GM19328 (cell line): ENCODE data around the gene DNLZ.

ENCODE experiments used
- ATAC-seq: cut with Tn5 transposase; IDR thresholded peaks from one replicate; pipeline ENCODE4 v1.9.1; 2021; ENCODE audit warnings: mild to moderate bottlenecking, moderate library complexity; ENCODE audit not compliant: unreplicated experiment

Gene DNLZ

GRCh38 chr9:136333486-136333885 is 30.1 kb downstream of the DNLZ start:
- no peak for ATAC-seq

GRCh38 chr9:136333045-136333444 is 30.5 kb downstream of the DNLZ start:
- ATAC-seq: no peak

GRCh38 chr9:136332482-136332983 is 31.0 kb downstream of the DNLZ start:
- ATAC-seq: no peak

GRCh38 chr9:136331556-136332481 is 31.7 kb downstream of the DNLZ start:
- no peak for ATAC-seq

GRCh38 chr9:136331030-136331429 is 32.5 kb downstream of the DNLZ start:
- no peak for ATAC-seq

- ATAC-seq: no peak
Observed at GRCh38 chr9:136330406-136330990, 33.0 kb downstream of the DNLZ start.

- no peak for ATAC-seq
Observed at GRCh38 chr9:136329636-136330405, 33.7 kb downstream of the DNLZ start.

GRCh38 chr9:136329211-136329627 is 34.3 kb downstream of the DNLZ start:
- ATAC-seq: no peak

- no peak for ATAC-seq
Observed at GRCh38 chr9:136328622-136329041, 34.9 kb downstream of the DNLZ start.

GRCh38 chr9:136328011-136328621 is 35.4 kb downstream of the DNLZ start:
- no peak for ATAC-seq

- no peak for ATAC-seq
Observed at GRCh38 chr9:136327304-136327974, 36.1 kb downstream of the DNLZ start, which contains the start of gene GPSM1. Gene GPSM1 (plus strand): TSS chr9:136327539. CDS start chr9:136327696, 157 bp downstream.

- ATAC-seq: no peak
Observed at GRCh38 chr9:136326761-136327303, 36.7 kb downstream of the DNLZ start.

- ATAC-seq: no peak
Observed at GRCh38 chr9:136326061-136326760, 37.3 kb downstream of the DNLZ start.

- ATAC-seq: no peak
Observed at GRCh38 chr9:136325358-136325757, 38.2 kb downstream of the DNLZ start.

GRCh38 chr9:136324501-136325300 is 38.8 kb downstream of the DNLZ start:
- no peak for ATAC-seq

- no peak for ATAC-seq
Observed at GRCh38 chr9:136323371-136323789, 40.2 kb downstream of the DNLZ start.

GRCh38 chr9:136322756-136323330 is 40.7 kb downstream of the DNLZ start:
- no peak for ATAC-seq

- ATAC-seq: no peak
Observed at GRCh38 chr9:136321561-136321960, 42.0 kb downstream of the DNLZ start.
